SK-N-SH treated with all-trans-retinoic acid at 6 μM for 48 hours (cell line): ENCODE results near the gene POLR2E.
"Not testable (repeated sequence)": the region's sequence is repeated elsewhere in the genome, so short reads cannot be mapped to it uniquely, and the experiment has no call there.

ENCODE experiments used
- ARNTL ChIP-seq: fragments of 450-650 bp; formaldehyde crosslinking; IDR thresholded peaks from 2 replicates; pipeline ENCODE4 v1.5.0; 2020; ENCODE audit warnings: low read depth, mild to moderate bottlenecking, moderate library complexity, borderline replicate concordance
- ESRRG ChIP-seq: fragments of 250-450 bp; sonication (Bioruptor Pico); IDR thresholded peaks from 2 replicates; pipeline ENCODE4 v1.6.1; 2021; ENCODE audit warnings: mild to moderate bottlenecking
- OSR1 ChIP-seq: fragments of 250-450 bp; sonication (Bioruptor Pico); IDR thresholded peaks from 2 replicates; pipeline ENCODE4 v1.8.0; 2022; ENCODE audit warnings: moderate library complexity, mild to moderate bottlenecking, inconsistent platforms
- RARB ChIP-seq: fragments of 250-450 bp; sonication (Bioruptor Pico); IDR thresholded peaks from 2 replicates; pipeline ENCODE4 v1.8.0; 2021; ENCODE audit warnings: mild to moderate bottlenecking, moderate library complexity
- TCF4 ChIP-seq: fragments of 250-450 bp; sonication (Bioruptor Pico); IDR thresholded peaks from 2 replicates; pipeline ENCODE4 v1.8.0; 2021; ENCODE audit warnings: mild to moderate bottlenecking, moderate library complexity, borderline replicate concordance
- ZC3H10 ChIP-seq: fragments of 250-450 bp; sonication (Bioruptor Pico); IDR thresholded peaks from 2 replicates; pipeline ENCODE4 v1.5.1; 2021; ENCODE audit warnings: mild to moderate bottlenecking, moderate library complexity
- TF ChIP-seq, protein P1 (sequence below): fragments of 250-450 bp; sonication (Bioruptor Pico); IDR thresholded peaks from 2 replicates; pipeline ENCODE4 v1.5.0; 2020; ENCODE audit warnings: mild to moderate bottlenecking, moderate library complexity

DNA sequence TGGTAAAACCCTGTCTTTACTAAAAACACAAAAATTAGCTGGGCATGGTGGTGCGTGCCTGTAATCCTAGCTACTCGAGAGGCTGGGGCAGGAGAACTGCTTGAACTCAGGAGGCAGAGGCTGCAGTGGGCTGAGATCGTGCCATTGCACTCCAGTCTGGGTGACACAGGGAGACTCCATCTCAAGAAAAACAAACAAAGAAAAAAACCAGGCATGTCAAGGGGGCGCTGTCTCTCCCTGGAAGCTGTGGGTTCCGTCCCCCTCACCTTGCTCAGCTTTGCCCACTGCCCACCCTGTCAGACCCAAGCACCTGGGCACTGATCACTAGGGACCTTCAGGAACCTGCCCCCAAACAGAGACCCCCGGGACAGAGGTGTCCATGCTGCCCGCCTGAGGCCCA is 33.9 kb upstream of the POLR2E start:
- not testable (repeated sequence) for TF ChIP-seq ARNTL; TCF4 (CRISPR knock-in tag); ESRRG (CRISPR knock-in tag); RARB (CRISPR knock-in tag); OSR1 (CRISPR knock-in tag); ZC3H10
- TF ChIP-seq, protein P1, sequence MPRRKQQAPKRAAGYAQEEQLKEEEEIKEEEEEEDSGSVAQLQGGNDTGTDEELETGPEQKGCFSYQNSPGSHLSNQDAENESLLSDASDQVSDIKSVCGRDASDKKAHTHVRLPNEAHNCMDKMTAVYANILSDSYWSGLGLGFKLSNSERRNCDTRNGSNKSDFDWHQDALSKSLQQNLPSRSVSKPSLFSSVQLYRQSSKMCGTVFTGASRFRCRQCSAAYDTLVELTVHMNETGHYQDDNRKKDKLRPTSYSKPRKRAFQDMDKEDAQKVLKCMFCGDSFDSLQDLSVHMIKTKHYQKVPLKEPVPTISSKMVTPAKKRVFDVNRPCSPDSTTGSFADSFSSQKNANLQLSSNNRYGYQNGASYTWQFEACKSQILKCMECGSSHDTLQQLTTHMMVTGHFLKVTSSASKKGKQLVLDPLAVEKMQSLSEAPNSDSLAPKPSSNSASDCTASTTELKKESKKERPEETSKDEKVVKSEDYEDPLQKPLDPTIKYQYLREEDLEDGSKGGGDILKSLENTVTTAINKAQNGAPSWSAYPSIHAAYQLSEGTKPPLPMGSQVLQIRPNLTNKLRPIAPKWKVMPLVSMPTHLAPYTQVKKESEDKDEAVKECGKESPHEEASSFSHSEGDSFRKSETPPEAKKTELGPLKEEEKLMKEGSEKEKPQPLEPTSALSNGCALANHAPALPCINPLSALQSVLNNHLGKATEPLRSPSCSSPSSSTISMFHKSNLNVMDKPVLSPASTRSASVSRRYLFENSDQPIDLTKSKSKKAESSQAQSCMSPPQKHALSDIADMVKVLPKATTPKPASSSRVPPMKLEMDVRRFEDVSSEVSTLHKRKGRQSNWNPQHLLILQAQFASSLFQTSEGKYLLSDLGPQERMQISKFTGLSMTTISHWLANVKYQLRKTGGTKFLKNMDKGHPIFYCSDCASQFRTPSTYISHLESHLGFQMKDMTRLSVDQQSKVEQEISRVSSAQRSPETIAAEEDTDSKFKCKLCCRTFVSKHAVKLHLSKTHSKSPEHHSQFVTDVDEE, result not testable (repeated sequence)
